ENCODE data around the gene ESPN. TPM values are rescaled to one million over a fixed set of nuclear protein-coding genes. Genes with fewer than 3 reads are reported as not detected.

The ESPN gene
- total RNA-seq, 1 donor from 2014 or later, result 0.77 TPM

DNA sequence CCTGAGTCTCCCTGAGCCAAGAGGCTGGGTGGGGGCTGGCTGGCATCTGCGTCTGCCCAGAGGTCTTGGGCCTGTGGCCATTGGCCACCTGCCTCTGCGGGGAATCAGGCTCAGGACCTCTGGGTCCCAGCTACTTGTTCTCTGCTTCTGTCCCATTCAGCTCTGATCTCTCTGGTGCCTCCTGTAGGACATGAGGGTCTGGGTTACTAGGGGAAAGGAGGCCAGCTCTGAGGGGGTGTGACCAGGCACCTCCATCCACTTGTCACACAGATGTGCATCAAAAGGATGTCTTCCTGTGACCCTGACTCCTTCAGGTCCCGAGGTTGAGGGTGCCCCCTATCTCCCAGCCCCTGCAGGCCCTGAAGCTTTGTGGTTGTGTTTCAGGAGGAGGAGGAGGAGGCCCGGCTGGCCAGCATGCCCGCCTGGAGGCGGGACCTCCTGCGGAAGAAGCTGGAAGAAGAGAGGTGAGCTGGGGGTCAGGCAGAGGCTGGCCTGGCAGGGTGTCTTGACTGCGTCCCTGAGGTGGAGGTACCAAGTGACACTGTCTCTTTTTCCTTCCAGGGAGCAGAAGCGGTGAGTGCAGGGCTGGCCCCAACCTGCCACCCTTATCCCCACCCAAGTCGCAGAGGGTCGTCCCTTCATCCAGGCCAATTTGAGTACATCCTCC lies 32.4 kb downstream of the ESPN start:
- ATAC-seq (no peak), DNase-seq (no peak)
- intact Hi-C loops (cut with micrococcal nuclease), result no loop called here

DNA sequence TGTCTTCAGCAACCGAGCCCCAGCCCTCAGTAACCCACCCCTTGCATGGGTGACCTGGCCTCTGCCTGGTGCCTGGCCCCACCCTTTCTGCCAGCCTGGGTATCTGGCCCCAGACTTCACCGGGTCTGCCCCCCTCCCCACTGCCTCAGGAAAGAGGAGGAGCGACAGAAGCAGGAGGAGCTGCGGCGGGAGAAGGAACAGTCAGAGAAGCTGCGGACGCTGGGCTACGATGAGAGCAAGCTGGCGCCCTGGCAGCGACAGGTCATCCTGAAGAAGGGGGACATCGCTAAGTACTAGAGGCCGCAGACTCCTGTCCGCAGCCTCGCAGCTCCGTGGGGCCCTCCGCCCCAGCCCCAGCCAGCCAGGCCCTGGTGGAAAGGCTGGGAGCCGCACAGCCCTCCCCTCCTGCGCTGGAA lies 35.3 kb downstream of the ESPN start:
- ATAC-seq (peak; percentile 26), DNase-seq (no peak)
- intact Hi-C loops (cut with micrococcal nuclease), result no loop called here

DNA sequence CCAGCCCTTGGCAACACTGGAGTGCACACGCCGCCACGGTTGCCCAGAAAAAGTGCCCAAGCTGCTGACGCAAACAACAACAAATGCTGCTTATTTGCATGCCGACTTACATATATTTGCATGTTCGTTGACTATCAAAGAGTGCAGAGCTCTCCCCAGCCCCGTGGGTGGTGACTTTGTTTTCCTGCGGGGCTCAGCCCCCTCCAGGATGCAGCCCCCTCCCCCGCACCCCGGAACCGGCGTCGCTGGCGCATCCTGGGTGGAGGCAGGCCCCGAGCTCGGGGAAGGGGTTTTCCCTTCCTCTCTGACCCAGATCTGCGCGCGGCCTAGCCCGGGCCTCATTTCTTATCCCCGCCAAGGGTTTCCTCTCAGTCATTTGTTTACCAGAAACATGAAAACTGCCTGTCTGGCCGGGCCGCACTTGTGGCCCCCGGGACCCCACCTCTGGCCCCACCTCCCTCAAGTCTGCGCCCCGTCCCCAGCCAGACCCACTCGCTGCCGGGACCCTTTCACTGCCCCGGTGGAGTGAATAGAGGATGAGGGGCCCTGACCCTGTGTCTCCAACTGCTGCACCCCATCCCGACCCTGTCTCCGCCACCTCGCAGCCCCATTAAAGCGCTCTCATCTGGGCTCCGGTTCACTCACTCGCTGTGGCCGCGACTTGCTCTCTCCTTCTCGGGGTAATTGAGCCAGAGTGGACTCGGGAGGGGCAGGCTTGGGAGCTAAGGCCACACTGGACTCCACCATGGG lies 35.9 kb downstream of the ESPN start:
- DNase-seq, result no peak
- ATAC-seq, result peak; percentile 21
- intact Hi-C loops (cut with micrococcal nuclease), result no loop called here

DNA sequence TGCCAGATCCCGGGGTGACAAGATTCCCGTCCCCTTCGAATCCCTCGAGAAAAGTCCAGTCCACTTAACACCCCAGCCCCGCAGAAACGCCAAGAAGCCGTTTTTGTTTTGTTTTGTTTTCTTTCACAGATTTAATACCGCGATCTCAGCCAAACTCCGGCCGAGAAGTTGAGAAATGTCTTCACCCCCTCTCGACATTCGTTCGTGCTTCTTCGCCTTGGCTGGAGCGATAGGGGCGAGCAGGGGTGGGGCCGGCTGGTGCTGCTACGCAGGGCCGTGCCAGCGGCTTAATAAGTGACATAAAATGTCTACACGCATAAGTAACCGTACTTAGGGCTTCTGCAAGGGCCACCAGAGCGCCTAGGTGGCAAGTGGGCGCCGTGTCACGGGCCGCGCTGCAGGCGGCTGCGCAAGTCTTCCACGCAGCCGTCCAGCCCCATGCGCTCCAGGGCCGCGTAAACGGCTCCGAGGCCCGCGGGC lies 36.5 kb downstream of the ESPN start:
- intact Hi-C loops (cut with micrococcal nuclease), result no loop called here
- ATAC-seq (peak; percentile 17), DNase-seq (no peak)

DNA sequence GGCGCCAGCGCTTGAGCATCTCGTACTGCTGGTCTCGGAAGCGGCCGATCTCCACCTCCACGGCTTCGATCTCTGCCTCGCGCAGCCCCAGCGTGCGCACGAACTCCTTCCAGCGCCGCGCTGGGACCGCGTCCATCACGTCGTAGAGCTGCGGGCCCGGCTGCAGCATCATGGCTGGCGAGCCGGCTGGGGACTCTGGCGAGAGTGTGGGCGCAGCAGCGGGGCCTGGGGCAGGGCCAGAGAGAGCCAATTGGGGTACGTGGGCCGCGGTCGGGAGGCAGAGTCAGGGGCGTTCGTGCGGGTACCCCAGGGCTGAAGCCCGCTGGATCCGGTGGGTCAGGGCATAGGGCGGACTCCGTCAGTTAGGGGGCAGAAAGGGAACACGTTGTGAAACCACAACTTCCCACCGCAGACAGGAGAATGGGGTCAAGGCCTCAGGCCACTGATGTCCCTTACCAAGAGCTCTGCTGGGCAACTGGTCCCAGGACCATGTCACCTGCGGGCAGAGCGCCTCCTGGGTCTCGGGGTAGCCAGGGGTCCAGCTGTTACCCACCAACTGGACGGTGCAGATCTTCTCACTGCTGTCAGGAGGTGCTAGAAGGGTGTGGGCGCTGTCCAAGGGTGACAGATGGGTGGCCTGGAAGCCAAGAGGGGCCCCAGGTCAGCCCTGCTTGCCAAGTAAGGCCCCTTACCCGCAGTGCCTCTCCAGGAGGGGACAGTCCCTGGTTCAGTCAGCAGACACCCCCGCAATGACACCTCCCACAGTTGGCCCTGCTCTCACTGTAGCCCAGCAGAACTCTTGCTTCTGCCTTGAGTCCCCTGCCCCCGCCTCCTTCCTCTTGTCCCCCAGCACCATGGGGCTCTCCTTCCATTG lies 37.2 kb downstream of the ESPN start:
- DNase-seq (no peak), ATAC-seq (no peak)
- intact Hi-C loops (cut with micrococcal nuclease), result no loop called here

DNA sequence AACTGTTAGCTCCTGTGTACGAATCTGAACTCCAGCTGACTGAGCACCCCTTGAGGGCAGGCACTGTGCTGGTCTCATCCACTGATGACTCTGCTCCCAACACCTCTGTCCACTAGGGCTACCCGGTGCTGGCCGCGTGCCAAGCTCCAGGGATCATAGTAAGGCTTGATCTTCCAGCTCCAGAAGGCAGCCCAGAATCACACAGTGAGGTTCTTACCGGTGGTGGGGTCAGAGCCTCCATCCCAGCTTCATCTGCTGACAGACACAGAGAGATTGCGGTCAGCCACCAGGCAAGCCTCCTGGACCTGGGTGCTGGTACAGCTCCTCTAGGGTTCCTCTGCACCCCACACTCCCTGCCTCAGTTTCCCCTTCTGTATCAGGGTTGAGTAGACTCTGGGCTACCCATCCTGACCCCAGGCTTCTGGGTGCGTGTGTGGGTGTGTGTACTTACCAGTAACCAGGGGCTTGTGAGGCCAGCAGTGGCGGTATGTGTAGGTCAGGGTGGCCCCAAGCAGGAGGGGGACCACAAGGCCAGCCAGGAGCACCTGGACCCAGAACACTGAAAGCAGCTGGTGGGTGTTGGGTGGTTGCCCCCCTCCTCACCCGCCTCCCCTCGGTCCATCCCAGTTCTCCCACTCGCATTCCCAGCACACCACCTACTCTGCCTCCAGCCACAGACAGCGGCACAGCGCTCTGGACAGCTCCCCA lies 38.0 kb downstream of the ESPN start:
- DNase-seq (no peak), ATAC-seq (no peak)
- intact Hi-C loops (cut with micrococcal nuclease), result no loop called here

DNA sequence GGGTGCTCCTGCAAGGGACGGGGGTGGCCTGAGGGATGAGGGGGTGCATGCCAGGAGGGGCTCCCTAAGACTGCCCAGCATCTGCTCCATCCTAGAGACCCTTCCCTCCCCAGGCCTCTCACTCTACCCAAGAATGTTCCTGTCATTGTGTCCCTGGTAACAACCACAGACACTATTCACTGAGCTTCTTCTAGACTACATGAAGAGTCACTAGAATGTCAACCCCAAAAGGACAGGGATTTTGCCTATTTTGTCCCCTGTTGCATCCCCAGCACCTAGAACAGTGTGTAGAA lies 38.5 kb downstream of the ESPN start:
- no peak for ATAC-seq
- no peak for DNase-seq
- intact Hi-C loops (cut with micrococcal nuclease), result no loop called here

DNA sequence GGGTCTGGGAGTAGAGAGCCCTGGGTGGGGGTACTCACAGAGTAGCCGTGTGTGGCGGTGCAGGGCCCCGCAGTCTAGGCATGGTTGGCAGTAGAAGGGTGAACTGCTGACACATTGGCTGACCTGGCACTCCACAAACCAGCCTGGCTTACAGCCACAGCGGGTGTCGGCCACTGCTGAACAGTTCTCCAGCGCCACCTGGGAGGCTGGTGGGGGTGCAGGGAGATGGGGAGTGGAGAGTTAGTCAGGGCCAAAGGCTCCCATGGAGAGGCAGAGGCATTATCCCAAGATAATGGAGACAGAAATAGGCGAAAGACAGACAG lies 39.9 kb downstream of the ESPN start:
- peak; percentile 78 for ATAC-seq
- intact Hi-C loops (cut with micrococcal nuclease), result no loop called here
- peak; percentile 88 for DNase-seq

DNA sequence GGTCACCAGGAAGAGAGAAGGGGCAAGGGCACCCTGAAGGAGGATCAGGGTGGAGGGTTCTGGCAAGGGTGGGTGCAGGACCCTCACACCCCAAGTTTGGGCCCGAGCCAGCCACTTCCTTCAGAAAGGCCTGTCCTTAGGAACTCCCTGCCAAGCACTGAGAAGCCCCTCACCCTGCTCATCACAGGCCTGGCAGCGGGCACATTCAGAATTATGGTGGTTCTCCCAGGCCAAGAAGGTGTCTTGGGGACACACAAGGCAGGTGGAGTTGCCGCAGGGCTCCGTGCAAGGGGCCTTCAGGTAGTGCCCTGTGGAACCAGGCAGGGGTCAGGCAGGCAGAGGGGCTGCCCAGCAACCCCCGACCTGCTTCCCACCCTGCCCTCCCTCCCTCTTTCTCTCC lies 40.3 kb downstream of the ESPN start:
- no peak for DNase-seq
- no peak for ATAC-seq
- intact Hi-C loops (cut with micrococcal nuclease), result no loop called here

DNA sequence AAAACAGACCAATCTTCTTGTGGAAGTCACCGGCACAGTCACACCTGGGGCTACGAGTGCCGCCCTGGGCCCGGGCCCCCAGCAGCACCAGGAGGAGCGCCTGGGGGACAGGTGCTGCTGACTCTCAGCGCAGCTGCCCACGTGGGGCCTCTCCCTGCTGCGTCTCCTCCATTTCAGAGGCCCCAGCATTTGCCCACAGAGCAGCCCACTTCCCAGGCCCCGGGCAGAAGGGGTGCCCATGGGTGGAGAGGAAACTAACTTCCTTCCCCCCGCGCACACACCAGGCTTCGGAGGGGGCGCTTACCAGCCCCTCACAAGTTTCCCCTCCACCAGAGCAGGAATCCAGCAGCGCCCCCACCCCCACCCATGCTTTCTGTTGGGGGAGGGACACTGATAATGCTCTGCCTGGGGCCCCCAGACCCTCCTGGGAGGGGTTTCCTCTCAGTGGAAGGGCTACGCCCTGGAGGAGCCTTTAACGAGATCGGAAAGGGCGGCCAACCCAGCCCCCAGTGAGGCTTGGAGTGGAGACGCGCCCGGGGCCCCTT lies 41.0 kb downstream of the ESPN start:
- ATAC-seq, result no peak
- no peak for DNase-seq
- intact Hi-C loops (cut with micrococcal nuclease), result no loop called here

DNA sequence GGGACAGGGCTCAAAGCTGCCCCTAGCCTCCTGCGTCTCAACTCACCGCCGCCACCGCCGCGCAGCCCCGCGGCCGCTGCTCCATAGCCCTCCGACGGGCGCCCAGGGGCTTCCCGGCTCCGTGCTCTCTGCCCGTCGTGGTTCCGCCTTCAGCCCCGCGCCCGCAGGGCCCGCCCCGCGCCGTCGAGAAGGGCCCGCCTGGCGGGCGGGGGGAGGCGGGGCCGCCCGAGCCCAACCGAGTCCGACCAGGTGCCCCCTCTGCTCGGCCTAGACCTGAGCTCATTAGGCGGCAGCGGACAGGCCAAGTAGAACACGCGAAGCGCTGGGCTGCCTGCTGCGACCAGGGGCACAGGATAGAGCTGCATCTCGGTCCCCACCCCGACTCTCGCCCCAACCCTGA lies 41.4 kb downstream of the ESPN start, which contains the start of gene TNFRSF25:
Gene TNFRSF25, minus strand, starts transcription at position 151 of the 400 bp plus-strand sequence. Its CDS starts 66 bp downstream, at position 85.
- intact Hi-C loops (cut with micrococcal nuclease), result no loop called here
- ATAC-seq, result no peak
- DNase-seq, result no peak

DNA sequence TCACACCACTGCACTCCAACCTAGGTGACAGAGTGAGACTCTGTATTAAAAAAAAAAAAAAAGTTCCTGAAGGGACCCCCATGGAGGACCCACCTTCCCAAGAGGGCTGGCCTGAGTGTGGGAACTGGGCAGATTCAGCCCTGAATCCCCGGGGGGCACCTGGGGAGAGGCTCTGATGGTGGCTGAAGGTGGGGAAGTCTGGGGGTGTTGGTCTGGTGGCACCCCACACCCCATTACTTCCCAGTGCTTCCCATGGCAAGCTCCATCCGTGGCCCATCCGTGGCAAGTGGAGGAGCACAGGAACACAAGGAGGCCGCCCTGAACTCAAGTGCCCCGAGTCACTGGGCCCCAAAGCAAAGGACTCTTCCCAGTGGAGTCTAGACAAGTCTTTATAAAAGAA lies 42.2 kb downstream of the ESPN start:
- DNase-seq (no peak), ATAC-seq (no peak)
- intact Hi-C loops (cut with micrococcal nuclease), result no loop called here

DNA sequence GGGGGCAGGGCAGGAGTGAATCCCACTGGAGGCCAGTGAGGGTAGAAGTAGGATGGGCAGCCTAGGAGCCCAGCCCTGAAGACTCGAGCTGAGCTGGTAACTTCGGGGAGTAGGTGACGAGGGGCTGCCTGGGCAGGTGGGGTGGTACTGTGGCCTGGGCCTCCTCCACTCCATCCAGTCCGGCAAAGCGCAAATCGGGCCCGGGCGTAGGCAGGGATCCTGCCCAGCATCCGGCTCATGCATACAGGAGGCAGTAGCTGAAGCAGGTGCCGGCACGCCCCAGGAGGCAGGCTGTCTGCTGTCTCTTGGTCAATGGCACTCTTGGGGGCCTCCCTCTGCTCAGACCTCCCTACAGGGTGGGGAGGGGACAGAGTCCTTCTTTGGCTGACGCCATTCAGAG lies 42.6 kb downstream of the ESPN start:
- intact Hi-C loops (cut with micrococcal nuclease), result no loop called here
- DNase-seq (no peak), ATAC-seq (no peak)

DNA sequence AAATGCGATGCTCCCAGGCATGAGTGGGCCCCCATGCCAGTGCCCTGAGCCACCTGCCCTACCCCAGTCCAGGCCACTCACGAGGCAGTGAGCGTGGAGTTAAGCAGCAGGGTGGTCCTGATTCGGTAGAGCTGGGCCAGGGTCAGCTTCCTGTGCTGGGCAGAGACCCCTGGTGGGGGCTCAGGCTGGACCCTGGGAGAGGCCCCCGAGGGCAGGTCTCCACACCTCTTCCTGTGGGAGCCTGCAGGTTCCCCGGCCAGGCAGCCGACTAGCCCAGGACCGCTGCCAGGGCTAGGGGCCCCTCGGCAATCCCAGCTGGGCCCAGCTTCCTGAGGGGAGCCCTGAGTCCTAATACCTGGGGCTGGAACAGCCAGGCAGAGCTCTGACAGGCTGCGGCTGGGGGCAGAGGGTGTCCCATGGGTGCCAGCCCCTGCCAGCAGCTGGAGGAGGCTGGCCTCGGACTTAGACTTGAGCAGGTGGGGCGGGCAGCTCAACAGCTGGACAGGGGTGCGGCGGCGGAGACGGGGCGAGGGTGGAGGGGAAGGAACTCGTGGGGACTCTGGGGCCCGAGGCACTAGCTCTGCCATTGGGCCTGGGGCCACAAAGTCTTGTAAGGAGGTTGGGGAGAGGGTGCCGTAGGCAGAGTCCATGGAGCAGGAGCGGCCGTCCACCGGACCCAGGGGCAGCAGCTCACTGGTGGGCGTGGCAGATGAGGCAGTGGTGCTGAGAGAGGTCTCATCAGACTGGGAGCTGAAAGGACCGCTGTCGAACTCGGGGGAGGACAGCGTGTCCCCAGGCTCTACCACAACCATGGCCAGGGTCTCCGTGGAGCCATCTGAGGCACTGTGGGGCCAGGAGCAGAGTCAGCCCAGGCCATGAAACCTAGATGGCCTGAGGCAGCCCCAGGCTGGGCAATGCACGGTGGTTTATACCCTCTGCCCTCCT lies 43.4 kb downstream of the ESPN start:
- DNase-seq, result no peak
- ATAC-seq, result no peak
- intact Hi-C loops (cut with micrococcal nuclease), result no loop called here

DNA sequence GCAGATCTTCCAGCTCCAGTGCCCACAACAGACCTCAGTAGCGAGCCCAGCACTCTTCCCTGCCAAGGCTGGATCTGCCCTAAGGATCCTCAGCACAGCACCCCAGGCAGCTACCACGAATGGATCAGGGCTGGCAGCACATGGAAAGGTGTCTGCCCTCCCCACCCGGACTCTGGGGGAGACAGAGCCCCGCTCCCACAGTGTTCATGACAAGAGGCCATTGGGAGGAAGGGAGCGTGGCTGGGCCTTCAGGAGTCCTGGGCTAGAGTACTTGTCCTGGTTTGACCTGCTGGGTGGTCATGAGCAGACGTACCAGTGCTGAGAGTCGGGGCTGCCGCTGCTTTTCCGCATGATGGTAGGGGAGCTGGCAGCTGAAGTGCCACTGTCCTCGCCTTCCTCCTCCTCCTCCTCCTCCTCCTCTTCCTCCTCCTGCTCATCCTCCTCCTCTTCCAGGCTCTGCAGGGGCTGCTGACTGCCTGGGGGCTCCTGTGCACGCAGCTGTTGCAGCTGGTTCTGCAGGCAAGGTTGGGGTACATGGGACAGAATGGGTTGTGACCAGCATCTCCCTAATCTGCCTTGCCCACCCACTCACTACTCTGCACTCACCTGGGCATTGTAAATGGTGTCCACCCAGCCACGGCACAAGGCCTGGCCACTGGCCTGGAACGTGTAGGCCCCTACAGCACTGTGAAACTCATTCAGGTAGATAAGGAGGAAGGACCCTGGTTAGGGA lies 44.3 kb downstream of the ESPN start:
- no peak for ATAC-seq
- intact Hi-C loops (cut with micrococcal nuclease), result no loop called here
- DNase-seq, result no peak

DNA sequence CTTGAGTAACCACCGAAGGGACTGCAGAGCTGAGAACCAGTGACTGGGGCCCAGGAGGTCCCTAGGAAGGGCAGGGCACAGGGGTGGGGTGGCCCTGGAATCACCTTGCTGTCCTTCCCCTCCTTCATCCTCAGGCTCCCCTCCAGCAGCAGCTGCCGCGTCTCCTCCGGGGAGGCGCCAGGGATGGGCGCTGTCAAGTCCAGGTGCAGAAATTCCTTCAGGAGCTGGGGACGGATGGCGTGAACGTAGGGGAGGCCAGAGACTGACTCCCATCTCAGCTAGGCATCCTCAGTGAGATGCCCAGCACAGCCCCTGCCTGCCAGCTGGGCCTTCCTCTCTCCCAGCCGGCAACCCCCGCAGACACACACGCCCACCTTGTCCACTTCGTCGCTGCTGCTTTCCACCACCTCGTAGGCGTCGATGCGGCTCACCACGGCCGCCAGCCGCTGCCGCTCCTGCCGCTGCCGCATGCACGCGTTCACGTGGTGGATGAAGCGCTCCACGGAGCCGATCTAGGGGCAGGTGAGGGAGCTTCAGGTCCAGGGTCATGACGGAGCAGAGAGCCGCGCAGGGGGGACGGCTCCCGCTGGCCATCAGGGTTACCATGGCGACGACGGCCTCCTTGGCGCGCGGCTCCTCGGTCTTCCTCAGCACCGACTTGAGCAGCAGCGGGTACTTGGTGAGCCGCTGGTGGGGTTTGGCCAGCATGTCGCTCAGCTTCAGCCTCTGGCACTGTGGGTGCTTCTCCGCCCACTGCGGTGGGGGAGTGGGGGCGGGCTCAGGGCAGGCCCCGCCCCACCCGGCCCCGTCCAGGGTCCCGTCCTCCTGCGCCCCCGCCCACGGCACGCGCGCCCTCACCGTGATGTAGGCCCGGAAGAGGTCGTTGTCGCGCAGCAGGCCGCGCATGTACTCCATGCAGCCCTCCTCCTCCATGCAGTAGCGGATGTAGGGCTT lies 45.8 kb downstream of the ESPN start:
- DNase-seq (no peak), ATAC-seq (no peak)
- intact Hi-C loops (cut with micrococcal nuclease), result no loop called here

Measured in left ventricle myocardium superior (tissue), 1 donor.